ENCODE measurements around the gene C1QL4.
"Not testable (repeated sequence)": the region's sequence is repeated elsewhere in the genome, so short reads cannot be mapped to it uniquely, and the experiment has no call there.

Gene C1QL4

DNA sequence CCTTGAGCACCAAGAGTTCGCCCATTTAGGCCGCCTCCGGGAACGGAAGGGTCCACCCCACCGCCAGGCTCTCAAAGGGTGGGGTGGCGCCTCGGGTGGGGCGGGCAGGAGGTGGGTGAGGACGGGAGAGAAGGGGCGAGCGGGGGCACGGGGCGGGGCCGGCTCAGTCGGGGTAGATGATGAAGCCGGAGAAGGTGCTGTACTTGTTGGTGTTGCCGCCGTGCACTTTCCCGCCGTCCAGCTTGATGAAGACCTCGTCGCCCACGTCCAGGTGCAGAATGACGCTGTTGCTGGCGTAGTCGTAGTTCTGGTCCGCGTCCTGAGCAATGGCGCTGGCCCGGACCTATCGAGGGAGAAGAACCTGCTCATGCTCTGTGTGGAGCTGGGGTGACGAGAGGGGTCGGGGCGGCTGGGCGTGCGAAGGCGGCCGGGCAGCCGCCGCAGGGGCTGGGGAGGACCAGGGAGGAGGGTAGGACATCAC is 4.1 kb downstream of the C1QL4 start:
- DNase-seq = no peak

DNA sequence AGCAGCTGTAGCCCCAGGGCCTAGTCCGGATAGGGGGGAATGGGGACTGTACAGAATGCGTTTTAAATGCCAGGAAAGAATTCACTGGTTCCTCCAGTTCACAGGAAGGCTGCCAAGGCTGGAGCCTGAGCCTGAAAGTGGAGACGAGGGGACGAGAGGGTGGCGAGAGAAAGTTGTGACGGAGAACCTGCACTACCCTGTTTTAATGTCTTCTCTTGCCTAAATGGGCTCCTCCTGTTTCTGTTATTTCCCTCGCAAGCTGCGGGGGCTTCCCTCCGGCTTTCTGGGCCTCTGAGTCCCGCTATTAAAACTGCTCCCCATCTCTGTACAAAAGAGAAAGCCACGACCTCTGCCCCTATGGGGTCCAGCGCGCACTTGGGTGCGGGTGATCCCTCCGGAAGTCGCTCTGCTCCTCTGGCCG is 4.5 kb downstream of the C1QL4 start:
- DNase-seq = no peak

DNA sequence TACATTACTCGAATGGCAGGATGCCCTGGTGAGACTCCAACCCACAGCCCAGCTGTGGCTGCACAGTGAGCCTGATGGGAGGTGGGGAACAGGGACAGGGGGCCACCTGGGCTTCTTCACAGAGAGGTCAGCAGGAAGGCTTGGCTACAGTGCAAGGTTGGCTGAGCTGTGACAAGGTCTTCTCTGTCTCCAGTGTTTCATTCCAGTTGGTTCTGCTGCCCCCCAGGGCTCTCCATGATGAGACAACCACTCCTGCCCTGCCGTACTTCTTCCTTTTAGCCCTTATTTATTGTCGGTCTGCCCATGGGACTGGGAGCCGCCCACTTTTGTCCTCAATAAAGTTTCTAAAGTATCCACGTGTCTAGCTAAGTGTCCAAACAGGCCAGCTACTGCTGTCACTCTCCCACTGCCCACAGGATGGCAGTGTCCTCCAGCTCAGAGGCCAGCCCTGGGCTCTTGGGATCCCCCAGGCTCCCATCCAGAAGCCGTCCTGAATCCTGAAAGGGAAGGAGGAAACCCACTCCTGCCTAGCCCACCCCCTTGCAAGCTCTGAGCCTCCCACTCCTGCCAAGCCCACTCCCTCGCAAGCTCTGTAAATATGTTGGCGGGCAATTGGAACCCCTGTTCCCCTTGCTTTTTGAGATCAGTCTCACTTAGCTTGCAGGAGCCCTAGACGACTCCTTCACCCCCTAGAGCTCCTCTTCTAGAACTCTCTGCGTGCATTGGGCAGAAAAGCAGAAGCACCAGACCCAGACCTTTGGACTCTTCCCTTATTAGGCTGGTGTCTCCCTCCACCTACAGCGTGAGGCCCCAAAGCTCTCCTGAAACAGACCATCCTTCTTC is 5.4 kb downstream of the C1QL4 start:
- DNase-seq = no peak

DNA sequence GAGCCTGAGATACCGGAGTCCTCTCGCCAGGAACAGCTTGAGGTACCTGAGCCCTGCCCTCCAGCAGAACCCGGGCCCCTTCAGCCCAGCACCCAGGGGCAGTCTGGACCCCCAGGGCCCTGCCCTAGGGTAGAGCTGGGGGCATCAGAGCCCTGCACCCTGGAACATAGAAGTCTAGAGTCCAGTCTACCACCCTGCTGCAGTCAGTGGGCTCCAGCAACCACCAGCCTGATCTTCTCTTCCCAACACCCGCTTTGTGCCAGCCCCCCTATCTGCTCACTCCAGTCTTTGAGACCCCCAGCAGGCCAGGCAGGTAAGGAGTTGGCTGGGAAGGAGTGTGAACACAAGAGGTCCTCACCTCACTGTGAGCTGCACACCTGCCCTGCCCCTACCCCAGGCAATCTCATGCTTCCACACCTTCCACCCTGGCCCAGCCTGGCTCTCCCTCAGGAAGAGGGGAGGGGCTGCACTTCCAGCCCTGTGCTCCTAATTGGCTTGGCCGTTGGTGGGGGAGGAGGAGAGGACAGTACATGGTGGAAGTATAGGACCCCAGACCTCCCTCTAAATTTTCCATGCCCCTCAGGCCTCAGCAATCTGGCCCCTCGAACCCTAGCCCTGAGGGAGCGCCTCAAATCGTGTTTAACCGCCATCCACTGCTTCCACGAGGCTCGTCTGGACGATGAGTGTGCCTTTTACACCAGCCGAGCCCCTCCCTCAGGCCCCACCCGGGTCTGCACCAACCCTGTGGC is 6.2 kb downstream of the C1QL4 start:
- DNase-seq = no peak

DNA sequence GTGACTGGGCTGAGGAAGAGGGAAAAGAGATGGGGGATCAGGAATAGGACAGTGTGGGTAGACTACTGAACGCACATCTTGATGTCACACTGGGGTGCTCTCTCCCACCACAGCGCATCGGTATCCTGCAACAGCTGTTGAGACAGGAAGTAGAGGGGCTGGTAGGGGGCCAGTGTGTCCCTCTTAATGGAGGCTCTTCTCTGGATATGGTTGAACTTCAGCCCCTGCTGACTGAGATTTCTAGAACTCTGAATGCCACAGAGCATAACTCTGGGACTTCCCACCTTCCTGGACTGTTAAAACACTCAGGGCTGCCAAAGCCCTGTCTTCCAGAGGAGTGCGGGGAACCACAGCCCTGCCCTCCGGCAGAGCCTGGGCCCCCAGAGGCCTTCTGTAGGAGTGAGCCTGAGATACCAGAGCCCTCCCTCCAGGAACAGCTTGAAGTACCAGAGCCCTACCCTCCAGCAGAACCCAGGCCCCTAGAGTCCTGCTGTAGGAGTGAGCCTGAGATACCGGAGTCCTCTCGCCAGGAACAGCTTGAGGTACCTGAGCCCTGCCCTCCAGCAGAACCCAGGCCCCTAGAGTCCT is 6.9 kb downstream of the C1QL4 start:
- no peak for DNase-seq

DNA sequence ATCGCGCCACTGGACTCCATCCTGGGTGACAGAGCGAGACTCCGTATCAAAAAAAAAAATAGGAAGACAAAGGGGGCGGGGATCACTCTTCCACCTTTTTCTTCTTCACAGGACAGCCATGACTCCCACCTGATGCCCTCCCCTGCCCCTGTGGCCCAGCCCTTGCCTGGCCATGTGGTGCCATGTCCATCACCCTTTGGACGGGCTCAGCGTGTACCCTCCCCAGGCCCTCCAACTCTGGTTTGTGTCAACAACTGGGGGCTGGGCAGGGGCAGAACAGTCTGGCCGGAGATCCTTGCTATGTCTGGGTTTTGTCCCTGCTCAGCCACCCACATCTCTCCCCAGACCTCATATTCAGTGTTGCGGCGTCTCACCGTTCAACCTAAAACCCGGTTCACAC is 8.2 kb downstream of the C1QL4 start:
- no peak for DNase-seq

DNA sequence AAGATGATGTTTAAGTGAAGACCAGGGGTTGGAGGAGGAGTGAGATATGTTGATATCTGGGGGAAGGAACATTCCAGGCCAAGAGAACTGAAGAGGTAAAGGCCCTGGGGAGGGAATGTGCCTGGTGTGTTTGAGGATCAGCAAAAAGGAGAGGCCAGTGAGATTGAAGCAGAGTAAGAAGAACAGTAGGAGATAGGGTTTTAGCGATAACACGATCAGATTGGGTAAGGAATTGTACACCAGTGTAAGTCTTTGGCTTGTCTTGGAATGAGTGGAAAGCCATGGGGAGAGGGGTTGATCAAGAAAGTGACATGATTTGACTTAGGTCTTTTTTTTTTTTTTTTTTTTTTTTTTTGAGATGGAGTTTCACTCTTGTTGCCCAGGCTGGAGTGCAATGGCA is 9.1 kb downstream of the C1QL4 start:
- no peak for DNase-seq

DNA sequence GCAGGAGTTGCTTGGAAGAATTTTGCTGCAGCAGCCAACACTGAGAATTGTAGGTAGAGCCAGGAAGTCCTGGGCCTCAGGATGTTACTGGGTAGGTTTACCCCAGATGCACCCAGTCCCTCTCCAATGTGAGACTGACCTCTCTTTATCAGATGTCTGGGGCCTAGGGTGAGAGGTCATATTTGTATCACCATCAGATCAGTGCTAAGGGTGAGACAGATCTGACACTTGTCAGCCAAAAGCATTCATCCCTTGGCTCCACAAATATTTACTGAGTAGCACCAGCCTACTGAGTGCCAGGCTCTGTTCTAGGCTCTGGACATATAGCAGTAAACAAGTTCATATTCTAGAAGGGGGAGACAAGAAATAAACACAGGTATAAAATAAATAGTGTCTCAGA is 9.6 kb downstream of the C1QL4 start:
- DNase-seq = no peak

DNA sequence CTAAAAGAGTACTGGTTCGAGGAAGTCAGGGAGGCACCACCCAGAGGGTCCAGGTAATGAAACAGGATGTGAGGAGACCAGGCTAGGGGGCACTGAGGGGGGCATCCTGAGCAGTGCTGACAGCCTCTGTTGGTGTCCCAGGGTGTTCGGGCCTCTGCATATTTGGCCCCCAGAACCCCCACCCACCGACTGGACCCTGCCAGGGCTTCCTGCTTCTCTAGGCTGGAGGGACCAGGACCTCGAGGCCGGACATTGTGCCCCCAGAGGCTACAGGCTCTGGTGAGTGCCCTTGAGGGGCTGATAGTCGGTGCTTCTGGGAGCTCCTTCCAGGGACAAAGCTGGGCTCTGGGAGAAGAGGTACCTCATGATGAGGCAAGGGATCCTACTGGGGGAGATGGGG is 11.4 kb downstream of the C1QL4 start:
- no peak for DNase-seq

DNA sequence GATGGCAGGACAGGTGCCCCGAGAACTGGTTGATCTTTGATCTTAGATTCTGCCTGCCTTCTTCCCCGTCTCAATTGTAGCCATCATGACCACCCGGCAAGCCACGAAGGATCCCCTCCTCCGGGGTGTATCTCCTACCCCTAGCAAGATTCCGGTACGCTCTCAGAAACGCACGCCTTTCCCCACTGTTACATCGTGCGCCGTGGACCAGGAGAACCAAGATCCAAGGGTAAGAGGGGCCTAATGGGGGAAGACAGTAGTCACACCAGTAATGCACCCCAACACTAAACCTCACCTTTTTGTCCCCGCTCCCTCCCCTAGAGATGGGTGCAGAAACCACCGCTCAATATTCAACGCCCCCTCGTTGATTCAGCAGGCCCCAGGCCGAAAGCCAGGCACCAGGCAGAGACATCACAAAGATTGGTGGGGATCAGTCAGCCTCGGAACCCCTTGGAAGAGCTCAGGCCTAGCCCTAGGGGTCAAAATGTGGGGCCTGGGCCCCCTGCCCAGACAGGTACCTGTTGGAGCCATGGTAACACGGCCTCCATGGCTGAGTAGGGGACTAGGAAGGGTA is 13.4 kb downstream of the C1QL4 start:
- DNase-seq = no peak

DNA sequence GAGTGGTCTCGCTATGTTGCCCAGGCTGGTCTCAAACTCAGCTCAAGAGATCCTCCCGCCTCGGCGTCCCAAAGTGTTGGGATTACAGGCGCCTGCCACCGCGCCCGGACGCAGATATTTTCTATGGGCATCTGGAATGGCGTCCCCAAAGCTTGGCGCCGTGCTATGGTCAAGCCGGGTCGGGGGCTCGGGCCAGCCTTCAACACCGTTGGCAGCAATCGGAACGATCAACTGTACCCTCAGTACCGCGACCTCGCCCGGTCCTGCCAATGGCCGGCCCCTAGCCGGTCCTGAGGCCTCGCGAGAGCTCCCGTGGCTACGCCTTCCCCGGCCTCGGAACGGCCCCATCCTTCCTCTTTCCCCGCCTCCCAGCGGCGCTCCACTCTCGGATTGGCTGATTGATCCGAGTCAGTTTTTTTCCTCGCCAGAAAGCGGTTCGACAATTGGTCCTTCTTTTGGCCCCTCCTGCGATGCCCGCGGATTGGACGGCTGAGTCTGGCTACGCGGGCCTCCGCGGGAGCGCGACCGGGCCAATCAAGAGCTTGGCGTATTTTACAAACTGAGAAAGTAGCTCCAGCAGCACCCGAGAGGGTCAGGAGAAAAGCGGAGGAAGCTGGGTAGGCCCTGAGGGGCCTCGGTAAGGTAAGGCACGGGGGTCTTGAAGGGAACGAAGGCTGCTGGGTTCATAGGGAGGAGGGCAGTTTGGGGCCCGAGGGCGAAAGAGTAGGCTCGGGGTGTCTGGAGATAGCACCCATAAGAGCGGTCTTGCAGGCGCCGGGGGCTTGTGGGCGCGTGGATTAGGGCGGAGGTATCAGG is 14.1 kb downstream of the C1QL4 start, which contains the start of gene TROAP:
Gene TROAP (plus strand): TSS at position 548 of the 816 bp plus-strand sequence. CDS start 354 bp downstream, outside the sequence.
- peak; percentile 96 for DNase-seq

DNA sequence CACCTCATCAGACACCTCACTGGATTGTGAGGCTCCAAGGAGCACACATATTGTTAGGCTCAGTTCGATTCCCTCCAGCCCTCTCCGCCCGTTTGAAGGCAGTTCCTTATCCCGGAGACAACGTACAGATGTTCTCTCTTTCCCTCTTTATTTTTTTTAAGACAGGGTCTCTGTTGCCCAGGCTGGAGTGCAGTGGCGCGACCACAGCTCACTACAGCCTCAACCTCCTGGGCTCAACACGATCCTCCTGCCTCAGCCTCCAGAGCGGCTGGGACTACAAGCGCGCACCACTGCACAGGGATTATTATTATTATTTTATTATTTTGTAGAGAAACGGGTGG is 14.7 kb downstream of the C1QL4 start:
- DNase-seq = no peak

DNA sequence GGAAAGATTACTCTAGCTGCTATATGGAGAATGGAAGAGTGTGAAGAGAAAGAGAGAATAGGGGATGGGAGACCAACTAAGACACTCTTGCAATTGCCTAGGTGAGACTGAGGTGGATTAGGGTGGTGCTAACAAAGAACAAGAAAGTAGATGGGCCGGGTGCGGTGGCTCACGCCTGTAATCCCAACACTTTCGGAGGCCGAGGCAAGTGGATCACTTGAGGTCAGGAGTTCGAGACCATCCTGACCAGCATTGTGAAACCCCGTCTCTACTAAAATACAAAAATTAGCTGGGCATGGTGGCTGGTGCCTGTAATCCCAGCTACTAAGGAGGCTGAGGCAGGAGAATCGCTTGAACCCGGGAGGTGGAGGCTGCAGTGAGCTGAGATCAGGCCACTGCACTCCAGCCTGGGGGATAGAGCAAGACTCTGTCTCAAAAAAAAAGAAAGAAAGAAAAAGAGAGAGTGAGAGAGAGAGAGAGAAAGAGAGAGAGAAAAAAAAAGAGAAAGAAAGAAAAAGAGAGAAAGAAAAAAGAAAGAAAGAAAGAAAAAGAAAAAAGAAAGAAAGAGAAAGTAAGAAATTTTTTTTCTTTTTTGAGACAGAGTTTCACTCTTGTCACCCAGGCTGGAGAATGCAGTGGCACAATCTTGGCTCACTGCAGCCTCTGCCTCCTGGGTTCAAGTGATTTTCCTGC is 16.4 kb downstream of the C1QL4 start:
- DNase-seq = not testable (repeated sequence)

DNA sequence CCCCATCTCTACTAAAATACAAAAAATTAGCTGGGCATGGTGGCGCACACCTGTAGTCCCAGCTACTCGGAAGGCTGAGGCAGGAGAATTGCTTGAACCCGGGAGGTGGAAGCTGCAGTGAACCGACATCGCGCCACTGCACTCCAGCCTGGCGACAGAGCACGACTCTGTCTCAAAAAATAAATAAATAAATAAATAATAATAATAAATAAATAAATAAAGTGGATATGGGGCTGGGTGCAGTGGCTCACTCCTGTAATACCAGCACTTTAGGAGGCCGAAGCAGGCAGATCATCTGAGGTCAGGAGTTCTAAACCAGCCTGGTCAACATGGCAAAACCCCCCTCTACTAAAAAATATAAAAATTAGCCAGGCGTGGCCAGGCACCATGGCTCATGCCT is 19.9 kb downstream of the C1QL4 start:
- not testable (repeated sequence) for DNase-seq

DNA sequence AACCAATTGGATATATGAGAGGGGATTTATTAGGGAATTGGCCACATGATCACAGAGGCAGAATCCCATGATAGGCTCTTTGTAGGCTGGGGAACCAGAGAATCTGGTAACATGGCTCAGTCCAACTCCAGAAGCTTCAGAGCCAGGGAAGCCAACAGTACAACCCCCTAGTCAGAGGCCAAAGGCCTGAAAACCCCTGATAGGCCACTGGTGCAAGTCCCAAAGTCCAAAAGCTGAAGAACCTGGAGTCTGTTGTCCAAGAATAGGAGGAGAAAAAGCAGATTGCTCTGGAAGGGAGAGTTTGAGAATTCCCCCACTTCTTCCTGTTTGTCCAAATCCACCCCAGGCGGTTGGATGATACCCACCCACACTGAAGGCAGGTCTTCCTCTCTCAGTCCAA is 22.2 kb downstream of the C1QL4 start:
- DNase-seq = no peak

DNA sequence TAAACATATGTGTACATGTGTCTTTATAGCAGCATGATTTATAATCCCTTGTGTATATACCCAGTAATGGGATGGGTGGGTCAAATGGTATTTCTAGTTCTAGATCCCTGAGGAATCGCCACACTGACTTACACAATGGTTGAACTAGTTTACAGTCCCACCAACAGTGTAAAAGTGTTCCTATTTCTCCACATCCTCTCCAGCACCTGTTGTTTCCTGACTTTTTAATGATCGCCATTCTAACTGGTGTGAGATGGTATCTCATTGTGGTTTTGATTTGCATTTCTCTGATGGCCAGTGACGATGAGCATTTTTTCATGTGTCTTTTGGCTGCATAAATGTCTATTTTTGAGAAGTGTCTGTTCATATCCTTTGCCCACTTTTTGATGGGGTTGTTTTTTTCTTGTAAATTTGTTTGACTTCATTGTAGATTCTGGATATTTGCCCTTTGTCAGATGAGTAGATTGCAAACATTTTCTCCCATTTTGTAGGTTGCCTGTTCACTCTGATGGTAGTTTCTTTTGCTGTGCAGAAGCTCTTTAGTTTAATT is 26.5 kb downstream of the C1QL4 start:
- not testable (repeated sequence) for DNase-seq

DNA sequence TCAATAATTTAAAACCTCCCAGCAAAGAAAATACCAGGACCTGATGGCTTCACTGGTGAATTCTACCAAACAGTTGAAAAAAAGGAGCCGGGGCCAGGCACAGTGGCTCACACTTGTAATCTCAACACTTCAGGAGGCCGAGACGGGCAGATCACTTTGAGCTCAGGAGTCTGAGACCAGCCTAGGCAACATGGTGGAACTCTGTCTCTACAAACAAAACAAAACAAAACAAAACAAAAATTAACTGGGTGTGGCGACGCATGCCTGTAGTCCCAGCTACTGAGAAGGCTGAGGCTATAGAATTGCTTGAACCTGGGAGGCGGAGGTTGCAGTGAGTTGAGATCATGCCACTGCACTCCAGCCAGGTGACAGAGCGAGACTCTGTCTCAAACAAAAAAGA is 27.6 kb downstream of the C1QL4 start:
- DNase-seq = no peak

DNA sequence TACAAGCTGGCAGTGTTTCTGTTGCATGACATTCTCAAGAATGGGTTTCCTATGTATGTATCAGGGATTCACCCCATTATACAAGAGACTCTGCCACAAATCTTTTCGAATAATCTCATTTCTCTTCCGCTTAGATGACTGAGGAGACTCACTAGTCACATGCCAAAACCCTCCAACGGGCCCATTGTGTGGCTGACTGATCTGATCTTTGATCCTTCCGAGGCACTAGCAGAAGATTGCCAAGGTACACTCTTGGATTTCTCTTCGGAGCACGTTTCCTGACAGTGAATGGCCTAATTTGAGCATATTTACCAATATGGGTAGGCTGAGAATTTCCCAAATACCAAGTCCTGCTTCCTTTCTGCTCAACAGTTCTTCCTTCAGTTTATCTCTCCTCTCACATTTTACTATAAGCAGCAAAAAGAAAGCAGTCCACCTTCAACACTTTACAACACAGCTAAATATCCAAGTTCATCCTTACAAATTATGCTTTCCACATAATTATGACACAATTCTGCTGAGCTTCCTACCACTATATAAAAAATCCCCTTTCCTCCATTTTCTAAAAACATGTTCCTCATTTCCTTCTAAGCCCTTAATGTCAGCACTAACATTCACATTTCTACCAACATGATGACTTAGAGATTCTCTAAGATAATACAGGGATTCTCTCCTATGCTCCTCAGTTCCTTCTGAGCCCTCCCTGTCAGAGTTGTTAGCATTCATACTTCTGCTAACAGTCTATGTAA is 31.1 kb downstream of the C1QL4 start:
- no peak for DNase-seq

DNA sequence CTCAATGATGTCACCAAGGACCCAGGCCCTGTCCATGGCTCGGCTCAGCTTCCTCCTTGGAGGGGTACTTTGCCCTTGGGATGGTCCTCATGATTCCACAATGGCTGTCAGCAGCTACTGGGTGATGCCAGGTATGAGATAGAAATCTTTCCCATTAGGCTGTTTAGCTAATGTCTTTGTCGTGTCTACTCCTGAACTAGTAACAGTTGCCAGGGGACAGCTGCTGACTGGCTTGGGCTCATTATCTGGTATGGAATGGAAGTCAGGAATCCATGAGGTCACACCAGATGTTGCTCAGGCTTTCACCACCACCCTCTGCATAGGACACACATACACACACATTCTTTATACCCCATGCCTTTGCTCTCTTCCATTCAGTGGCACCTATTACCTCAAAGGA is 32.8 kb downstream of the C1QL4 start:
- no peak for DNase-seq

DNA sequence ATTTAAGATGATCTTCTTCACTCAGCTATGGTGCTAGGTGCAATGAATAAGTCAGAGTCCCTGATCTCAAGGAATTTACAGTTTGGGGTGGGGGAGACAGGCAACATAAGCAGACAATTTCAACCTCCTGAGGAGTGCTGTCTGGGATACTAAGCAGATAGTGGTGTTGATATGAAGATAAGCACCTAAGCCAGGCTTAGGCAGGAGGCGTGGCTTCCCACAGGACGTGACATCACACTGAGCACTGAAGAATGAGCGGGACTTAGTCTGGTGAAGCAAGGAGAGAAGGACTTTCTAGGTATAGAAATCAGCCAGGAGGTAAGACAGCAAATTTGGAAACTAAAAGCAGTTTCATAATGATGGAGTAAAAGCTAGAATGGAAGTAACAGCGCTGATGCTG is 35.2 kb downstream of the C1QL4 start:
- no peak for DNase-seq

DNA sequence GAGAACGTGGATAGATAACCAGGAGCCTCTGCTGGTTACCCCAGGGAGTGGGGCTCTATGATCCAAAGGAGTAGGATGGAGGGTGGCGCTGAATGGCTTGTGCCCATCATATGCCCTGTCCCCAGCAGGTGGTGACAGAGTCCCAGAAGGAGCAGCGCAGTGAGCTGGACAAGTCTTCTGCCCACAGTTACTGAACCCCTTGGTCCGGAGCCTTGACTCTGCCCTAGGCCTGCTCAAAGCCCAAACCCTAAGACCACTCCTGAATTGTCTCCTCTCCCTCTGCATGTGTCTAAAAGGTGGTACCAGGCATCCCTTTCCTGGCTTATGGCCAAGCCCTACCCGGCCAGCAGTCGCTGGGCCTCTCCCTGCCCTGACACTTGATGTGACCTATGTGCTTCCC is 38.8 kb downstream of the C1QL4 start:
- no peak for DNase-seq
